ENCODE results near the gene PTPN6. TPM values are rescaled to one million over a fixed set of nuclear protein-coding genes. Genes with fewer than 3 reads are reported as not detected.

PTPN6 gene
- total RNA-seq, 2 experiments from 2014 or later, result 37.1 to 116 TPM

DNA sequence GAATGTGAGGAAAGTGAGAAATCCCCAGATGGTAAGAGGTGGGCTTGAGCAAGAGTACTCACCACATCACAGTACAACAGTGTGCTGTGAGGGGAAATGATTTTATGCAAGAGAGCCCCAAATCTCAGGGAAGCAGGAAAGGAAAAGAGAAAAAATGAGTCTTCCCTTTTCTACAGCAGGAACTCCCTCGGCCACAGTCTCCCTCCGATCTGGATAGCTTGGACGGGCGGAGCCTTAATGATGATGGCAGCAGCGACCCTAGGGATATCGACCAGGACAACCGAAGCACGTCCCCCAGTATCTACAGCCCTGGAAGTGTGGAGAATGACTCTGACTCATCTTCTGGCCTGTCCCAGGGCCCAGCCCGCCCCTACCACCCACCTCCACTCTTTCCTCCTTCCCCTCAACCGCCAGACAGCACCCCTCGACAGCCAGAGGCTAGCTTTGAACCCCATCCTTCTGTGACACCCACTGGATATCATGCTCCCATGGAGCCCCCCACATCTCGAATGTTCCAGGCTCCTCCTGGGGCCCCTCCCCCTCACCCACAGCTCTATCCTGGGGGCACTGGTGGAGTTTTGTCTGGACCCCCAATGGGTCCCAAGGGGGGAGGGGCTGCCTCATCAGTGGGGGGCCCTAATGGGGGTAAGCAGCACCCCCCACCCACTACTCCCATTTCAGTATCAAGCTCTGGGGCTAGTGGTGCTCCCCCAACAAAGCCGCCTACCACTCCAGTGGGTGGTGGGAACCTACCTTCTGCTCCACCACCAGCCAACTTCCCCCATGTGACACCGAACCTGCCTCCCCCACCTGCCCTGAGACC is 15.6 kb upstream of the PTPN6 start:
- TF ChIP-seq, protein P1, sequence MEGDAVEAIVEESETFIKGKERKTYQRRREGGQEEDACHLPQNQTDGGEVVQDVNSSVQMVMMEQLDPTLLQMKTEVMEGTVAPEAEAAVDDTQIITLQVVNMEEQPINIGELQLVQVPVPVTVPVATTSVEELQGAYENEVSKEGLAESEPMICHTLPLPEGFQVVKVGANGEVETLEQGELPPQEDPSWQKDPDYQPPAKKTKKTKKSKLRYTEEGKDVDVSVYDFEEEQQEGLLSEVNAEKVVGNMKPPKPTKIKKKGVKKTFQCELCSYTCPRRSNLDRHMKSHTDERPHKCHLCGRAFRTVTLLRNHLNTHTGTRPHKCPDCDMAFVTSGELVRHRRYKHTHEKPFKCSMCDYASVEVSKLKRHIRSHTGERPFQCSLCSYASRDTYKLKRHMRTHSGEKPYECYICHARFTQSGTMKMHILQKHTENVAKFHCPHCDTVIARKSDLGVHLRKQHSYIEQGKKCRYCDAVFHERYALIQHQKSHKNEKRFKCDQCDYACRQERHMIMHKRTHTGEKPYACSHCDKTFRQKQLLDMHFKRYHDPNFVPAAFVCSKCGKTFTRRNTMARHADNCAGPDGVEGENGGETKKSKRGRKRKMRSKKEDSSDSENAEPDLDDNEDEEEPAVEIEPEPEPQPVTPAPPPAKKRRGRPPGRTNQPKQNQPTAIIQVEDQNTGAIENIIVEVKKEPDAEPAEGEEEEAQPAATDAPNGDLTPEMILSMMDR (conservative IDR thresholded peaks at IDR 0.05; ENCODE audit: low read length), result no peak
- TF ChIP-seq EZH2phosphoT487 (IDR thresholded peaks at IDR 0.05; ENCODE audit: borderline replicate concordance, low read depth, low read length), result no peak
- intact Hi-C loops (cut with micrococcal nuclease; ENCODE audit: unreplicated experiment), result loop anchor here (2.0 to 5.0 kb wide), 3 partner anchors 37 to 63 kb away; partner anchors contain the start of genes EMG1, PHB2 and SPSB2
- peak overlapping the region; percentile 81 for H3K4me3 ChIP-seq (ENCODE audit: low read depth, low read length, poor library complexity, severe bottlenecking)

GRCh38 chr12:6936194-6936635 is 14.9 kb upstream of the PTPN6 start:
- Histone ChIP-seq H3K27ac (ENCODE audit: low read depth, low read length, poor library complexity, severe bottlenecking) (peak overlapping the region; percentile 87), H3K79me2 (ENCODE audit: insufficient read depth, low read depth, low read length) (peaks cover 5% of the 10 kb centered on the region; the same call in 1 of the 2 replicates), H3K36me3 (ENCODE audit: insufficient read depth, low read length) (peaks cover 7% of the 10 kb centered on the region; the same call in 1 of the 2 replicates), H3K4me1 (ENCODE audit: insufficient read depth, low read length, poor library complexity, severe bottlenecking) (peaks cover 20% of the 10 kb centered on the region), H3K9me2 (ENCODE audit: insufficient read depth, low read length) (no peaks in the 10 kb centered on the region), H4K20me1 (ENCODE audit: insufficient read depth, low read length) (no peaks in the 10 kb centered on the region), H2AFZ (ENCODE audit: low read length) (no peak overlapping the region), H3K4me3 (ENCODE audit: low read depth, low read length, poor library complexity, severe bottlenecking) (peak overlapping the region; percentile 81), H3K9me3 (ENCODE audit: low read length) (no peaks in the 10 kb centered on the region), H3K4me2 (ENCODE audit: low read length) (peak overlapping the region; percentile 86)
- ChIA-PET POLR2A (interaction anchor here (0.6 to 2.2 kb wide), 7 partner anchors 12 to 57 kb away, joined by 3 to 8 read pairs (median 4); partner anchors contain the start of gene LRRC23), CTCF (ENCODE audit: unreplicated experiment) (interaction anchor here (0.6 kb wide), 1 partner anchor 44 kb away, joined by 3 read pairs; no protein-coding TSS in a partner anchor)
- intact Hi-C loops (cut with micrococcal nuclease; ENCODE audit: unreplicated experiment), result loop anchor here (2.0 to 5.0 kb wide), 3 partner anchors 36 to 63 kb away; partner anchors contain the start of genes EMG1, PHB2 and SPSB2
- TF ChIP-seq, protein P1 (conservative IDR thresholded peaks at IDR 0.05; ENCODE audit: low read length), result no peak
- TF ChIP-seq EZH2phosphoT487 (IDR thresholded peaks at IDR 0.05; ENCODE audit: borderline replicate concordance, low read depth, low read length), result no peak
- no peak for DNase-seq (ENCODE audit: low spot score)
- no TSS peak for BruUV-seq (replicated peaks)

More for the DNA sequence above, 15.6 kb upstream of the PTPN6 start:
- no peaks in the 10 kb centered on the region for H4K20me1 ChIP-seq (ENCODE audit: insufficient read depth, low read length)
- no peaks in the 10 kb centered on the region for H3K9me3 ChIP-seq (ENCODE audit: low read length)
- ChIA-PET POLR2A (interaction anchor here (0.6 to 1.5 kb wide), 4 partner anchors 8 to 48 kb away, joined by 3 to 4 read pairs (median 3); partner anchors contain the start of genes C12orf57, LRRC23 and RNU7-1), CTCF (ENCODE audit: unreplicated experiment) (no interaction called here)
- DNase-seq (ENCODE audit: low spot score), result no peak
- no TSS peak for BruUV-seq (replicated peaks)
- no peaks in the 10 kb centered on the region for H3K9me2 ChIP-seq (ENCODE audit: insufficient read depth, low read length)
- no peak overlapping the region for H3K27ac ChIP-seq (ENCODE audit: low read depth, low read length, poor library complexity, severe bottlenecking)
- peaks cover 20% of the 10 kb centered on the region for H3K4me1 ChIP-seq (ENCODE audit: insufficient read depth, low read length, poor library complexity, severe bottlenecking)
- no peak overlapping the region for H2AFZ ChIP-seq (ENCODE audit: low read length)
- peak overlapping the region; percentile 86 for H3K4me2 ChIP-seq (ENCODE audit: low read length)
- peaks cover 7% of the 10 kb centered on the region; the same call in 1 of the 2 replicates for H3K36me3 ChIP-seq (ENCODE audit: insufficient read depth, low read length)
- peaks cover 5% of the 10 kb centered on the region; the same call in 1 of the 2 replicates for H3K79me2 ChIP-seq (ENCODE audit: insufficient read depth, low read depth, low read length)
